GM12892 (cell line): ENCODE results near the gene RIPK4.

ENCODE experiments used
- POLR2A ChIP-seq: IDR thresholded peaks from 2 replicates; pipeline ENCODE4 v1.6.1; 2011; ENCODE audit warnings: low read depth, low read length, control low read depth
- TAF1 ChIP-seq: IDR thresholded peaks from 2 replicates; pipeline ENCODE4 v1.6.1; 2011; ENCODE audit warnings: low read depth, mild to moderate bottlenecking, control low read depth, low read length, borderline replicate concordance

DNA sequence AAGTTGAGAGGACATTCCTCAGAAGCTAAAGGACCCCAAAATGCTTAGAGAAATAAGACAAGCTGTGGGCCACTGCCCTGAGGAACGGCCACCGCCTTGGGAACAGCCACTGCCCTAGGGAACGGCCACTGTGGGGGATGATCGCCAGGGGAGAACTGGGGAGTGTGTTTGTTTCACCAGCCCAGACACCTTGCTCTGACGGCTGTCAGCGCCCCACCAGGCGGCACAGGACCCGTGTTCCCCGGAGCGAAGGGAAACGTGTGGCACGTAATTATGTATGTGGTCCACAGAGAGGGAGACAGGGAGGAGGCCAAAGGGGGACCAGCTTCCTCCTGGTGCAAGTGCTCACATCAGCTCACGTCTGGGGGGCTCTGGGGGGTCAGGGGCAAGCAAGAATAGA is 45.8 kb upstream of the RIPK4 start:
- TF ChIP-seq TAF1 (no peak), POLR2A (no peak)
